HEK293 (cell line): Measurements from ENCODE around the gene SAP25.
A peak's percentile ranks its signal among the peaks of the same experiment; 100 is the strongest.

Source experiments
- CTCF ChIA-PET: fragments of 350-600 bp; formaldehyde crosslinking; extraction: SDS; loops from one replicate; lab custom pipeline; 2021; ENCODE audit warnings: antibody characterized with exemption; lab: Yijun Ruan, JAX
- POLR2A ChIA-PET: fragments of 300-600 bp; formaldehyde crosslinking; extraction: SDS; loops from one replicate; lab custom pipeline; 2020; ENCODE audit warnings: antibody characterized with exemption, inconsistent platforms; lab: Yijun Ruan, JAX
- H3K27ac ChIP-seq: fragments of 200-500 bp; sonication (Bioruptor generic); 2 replicates; pipeline ENCODE4 v1.5.1; 2014; ENCODE audit warnings: low read depth, low read length, control low read depth, inconsistent platforms; ENCODE audit errors: extremely low read depth
- H3K36me3 ChIP-seq, 2 experiments: fragments of 200-500 bp in 1 of 2; sonication (Bioruptor generic) in 1 of 2; 1 replicate in 1 of 2; 2 replicates in 1 of 2; pipeline ENCODE4 v1.5.1; 2014 to 2017; ENCODE audit warnings: inconsistent platforms in 2 of 2, low read length in 2 of 2; ENCODE audit not compliant: control insufficient read depth in 2 of 2, insufficient read depth in 1 of 2
- H3K4me1 ChIP-seq: fragments of 200-500 bp; sonication (Bioruptor generic); 2 replicates; pipeline ENCODE4 v1.5.1; 2014; ENCODE audit warnings: mild to moderate bottlenecking, low read length, inconsistent platforms; ENCODE audit not compliant: control insufficient read depth, insufficient read depth
- H3K4me3 ChIP-seq: 2 replicates; pipeline ENCODE4 v1.5.1; 2011; ENCODE audit warnings: low read depth, mild to moderate bottlenecking, control low read depth, low read length, moderate library complexity
- H3K9me3 ChIP-seq: fragments of 200-500 bp; sonication (Bioruptor generic); 2 replicates; pipeline ENCODE4 v1.5.1; 2014; ENCODE audit warnings: low read depth, low read length, inconsistent platforms; ENCODE audit not compliant: control insufficient read depth, insufficient read depth
- GLIS2 ChIP-seq: fragments of 450-650 bp; formaldehyde crosslinking; IDR thresholded peaks from 2 replicates; pipeline ENCODE4 v1.5.1; 2016; ENCODE audit warnings: missing biosample characterization, missing genetic modification characterization
- KLF1 ChIP-seq: fragments of 450-650 bp; formaldehyde crosslinking; IDR thresholded peaks from 2 replicates; pipeline ENCODE4 v1.5.1; 2016; ENCODE audit warnings: missing biosample characterization, missing genetic modification characterization
- KLF16 ChIP-seq: fragments of 450-650 bp; formaldehyde crosslinking; IDR thresholded peaks from 2 replicates; pipeline ENCODE4 v1.5.1; 2017; ENCODE audit warnings: missing biosample characterization, missing genetic modification characterization
- SCRT2 ChIP-seq: fragments of 450-650 bp; formaldehyde crosslinking; IDR thresholded peaks from 2 replicates; pipeline ENCODE4 v1.5.1; 2016; ENCODE audit warnings: missing biosample characterization, missing genetic modification characterization
- SP3 ChIP-seq: fragments of 450-650 bp; formaldehyde crosslinking; IDR thresholded peaks from 2 replicates; pipeline ENCODE4 v1.5.1; 2016; ENCODE audit warnings: missing biosample characterization, missing genetic modification characterization
- TCF7L2 ChIP-seq: IDR thresholded peaks from 2 replicates; pipeline ENCODE4 v1.6.1; 2011; ENCODE audit warnings: low read depth, mild to moderate bottlenecking, inconsistent platforms, low read length, moderate library complexity, borderline replicate concordance
- ZBTB7A ChIP-seq: fragments of 450-650 bp; formaldehyde crosslinking; IDR thresholded peaks from 2 replicates; pipeline ENCODE4 v1.5.1; 2016; ENCODE audit warnings: low read depth, missing biosample characterization, missing genetic modification characterization
- ZNF184 ChIP-seq: fragments of 450-650 bp; IDR thresholded peaks from 2 replicates; pipeline ENCODE4 v1.5.1; 2018; ENCODE audit warnings: missing biosample characterization, mild to moderate bottlenecking, missing genetic modification characterization
- ZNF2 ChIP-seq: fragments of 450-650 bp; formaldehyde crosslinking; IDR thresholded peaks from 2 replicates; pipeline ENCODE4 v1.5.1; 2016; ENCODE audit warnings: missing biosample characterization, missing genetic modification characterization
- ZNF23 ChIP-seq: fragments of 450-650 bp; formaldehyde crosslinking; IDR thresholded peaks from 2 replicates; pipeline ENCODE4 v1.5.1; 2016; ENCODE audit warnings: missing biosample characterization, missing genetic modification characterization, borderline replicate concordance
- ZNF324 ChIP-seq: fragments of 450-650 bp; formaldehyde crosslinking; IDR thresholded peaks from 2 replicates; pipeline ENCODE4 v1.5.1; 2016; ENCODE audit warnings: missing biosample characterization, missing genetic modification characterization
- ZNF335 ChIP-seq: fragments of 450-650 bp; formaldehyde crosslinking; conservative IDR thresholded peaks from 2 replicates; pipeline ENCODE4 v1.5.1; 2016; ENCODE audit warnings: missing biosample characterization, missing genetic modification characterization
- ZNF433 ChIP-seq: fragments of 450-650 bp; formaldehyde crosslinking; IDR thresholded peaks from 2 replicates; pipeline ENCODE4 v1.5.1; 2016; ENCODE audit warnings: missing biosample characterization, missing genetic modification characterization, low read depth
- ZNF473 ChIP-seq: fragments of 450-650 bp; formaldehyde crosslinking; IDR thresholded peaks from 2 replicates; pipeline ENCODE4 v1.5.1; 2017; ENCODE audit warnings: missing biosample characterization, missing genetic modification characterization
- ZNF596 ChIP-seq: fragments of 450-650 bp; IDR thresholded peaks from 2 replicates; pipeline ENCODE4 v1.5.0; 2018; ENCODE audit warnings: missing biosample characterization, mild to moderate bottlenecking, missing genetic modification characterization, moderate library complexity
- TF ChIP-seq, protein P1 (sequence below): fragments of 450-650 bp; formaldehyde crosslinking; IDR thresholded peaks from 2 replicates; pipeline ENCODE4 v1.5.1; 2016; ENCODE audit warnings: missing biosample characterization, missing genetic modification characterization
- TF ChIP-seq, protein P2 (sequence below): IDR thresholded peaks from 2 replicates; pipeline ENCODE4 v1.6.1; 2011; ENCODE audit warnings: mild to moderate bottlenecking, low read depth, low read length, borderline replicate concordance
- TF ChIP-seq, protein P3 (sequence below): fragments of 450-650 bp; formaldehyde crosslinking; IDR thresholded peaks from 2 replicates; pipeline ENCODE4 v1.5.1; 2017; ENCODE audit warnings: missing biosample characterization, mild to moderate bottlenecking, missing genetic modification characterization, moderate library complexity
- TF ChIP-seq, protein P4 (sequence below): fragments of 450-650 bp; formaldehyde crosslinking; IDR thresholded peaks from 2 replicates; pipeline ENCODE4; 2016; ENCODE audit warnings: missing biosample characterization, missing genetic modification characterization
- TF ChIP-seq, protein P5 (sequence below): fragments of 450-650 bp; formaldehyde crosslinking; IDR thresholded peaks from 2 replicates; pipeline ENCODE4 v1.5.1; 2016; ENCODE audit warnings: missing biosample characterization, missing genetic modification characterization
- TF ChIP-seq, protein P6 (sequence below): fragments of 450-650 bp; formaldehyde crosslinking; IDR thresholded peaks from 2 replicates; pipeline ENCODE4 v1.5.1; 2017; ENCODE audit warnings: missing biosample characterization, missing genetic modification characterization
- TF ChIP-seq, protein P7 (sequence below): fragments of 450-650 bp; IDR thresholded peaks from 2 replicates; pipeline ENCODE4 v1.5.1; 2018; ENCODE audit warnings: missing biosample characterization, mild to moderate bottlenecking, missing genetic modification characterization
- TF ChIP-seq, protein P8 (sequence below): fragments of 450-650 bp; formaldehyde crosslinking; IDR thresholded peaks from 2 replicates; pipeline ENCODE4 v1.5.1; 2016; ENCODE audit warnings: missing biosample characterization, missing genetic modification characterization, low read depth

The SAP25 gene

DNA sequence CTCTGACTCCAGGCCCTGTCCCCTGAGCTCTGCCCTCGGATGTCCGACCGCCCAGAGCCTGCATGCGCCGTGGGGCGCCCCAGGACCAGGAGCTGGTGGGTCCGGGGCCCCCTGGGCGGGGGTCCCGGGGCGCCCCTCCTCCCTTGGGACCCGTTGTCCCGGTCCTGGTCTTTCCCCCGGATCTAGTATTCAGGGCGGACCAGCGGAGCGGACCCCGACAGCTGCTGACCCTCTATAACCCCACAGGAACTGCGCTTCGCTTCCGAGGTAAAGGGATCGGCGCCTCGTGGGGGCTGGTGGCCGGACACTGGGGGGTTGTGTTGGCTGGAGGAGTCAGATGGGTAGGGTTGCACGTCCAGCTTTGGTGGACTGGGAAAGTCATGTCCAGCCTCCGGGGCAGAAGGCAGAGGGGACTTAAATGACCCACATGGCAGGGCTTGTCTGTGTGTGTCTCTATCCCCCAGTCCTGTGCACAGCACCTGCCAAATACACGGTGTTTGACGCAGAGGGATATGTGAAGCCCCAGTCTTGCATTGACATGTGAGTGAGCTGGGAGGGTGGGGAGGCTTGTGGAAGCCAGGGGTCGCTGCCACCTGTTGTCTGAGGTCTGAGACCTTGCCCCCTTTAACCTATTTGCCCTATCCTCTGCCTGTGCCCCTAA, 39.2 kb upstream of the SAP25 start (continued):
- TF ChIP-seq ZNF2: no peak
- TF ChIP-seq, protein P1, sequence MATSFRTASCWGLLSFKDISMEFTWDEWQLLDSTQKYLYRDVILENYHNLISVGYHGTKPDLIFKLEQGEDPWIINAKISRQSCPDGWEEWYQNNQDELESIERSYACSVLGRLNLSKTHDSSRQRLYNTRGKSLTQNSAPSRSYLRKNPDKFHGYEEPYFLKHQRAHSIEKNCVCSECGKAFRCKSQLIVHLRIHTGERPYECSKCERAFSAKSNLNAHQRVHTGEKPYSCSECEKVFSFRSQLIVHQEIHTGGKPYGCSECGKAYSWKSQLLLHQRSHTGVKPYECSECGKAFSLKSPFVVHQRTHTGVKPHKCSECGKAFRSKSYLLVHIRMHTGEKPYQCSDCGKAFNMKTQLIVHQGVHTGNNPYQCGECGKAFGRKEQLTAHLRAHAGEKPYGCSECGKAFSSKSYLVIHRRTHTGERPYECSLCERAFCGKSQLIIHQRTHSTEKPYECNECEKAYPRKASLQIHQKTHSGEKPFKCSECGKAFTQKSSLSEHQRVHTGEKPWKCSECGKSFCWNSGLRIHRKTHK: no peak

DNA sequence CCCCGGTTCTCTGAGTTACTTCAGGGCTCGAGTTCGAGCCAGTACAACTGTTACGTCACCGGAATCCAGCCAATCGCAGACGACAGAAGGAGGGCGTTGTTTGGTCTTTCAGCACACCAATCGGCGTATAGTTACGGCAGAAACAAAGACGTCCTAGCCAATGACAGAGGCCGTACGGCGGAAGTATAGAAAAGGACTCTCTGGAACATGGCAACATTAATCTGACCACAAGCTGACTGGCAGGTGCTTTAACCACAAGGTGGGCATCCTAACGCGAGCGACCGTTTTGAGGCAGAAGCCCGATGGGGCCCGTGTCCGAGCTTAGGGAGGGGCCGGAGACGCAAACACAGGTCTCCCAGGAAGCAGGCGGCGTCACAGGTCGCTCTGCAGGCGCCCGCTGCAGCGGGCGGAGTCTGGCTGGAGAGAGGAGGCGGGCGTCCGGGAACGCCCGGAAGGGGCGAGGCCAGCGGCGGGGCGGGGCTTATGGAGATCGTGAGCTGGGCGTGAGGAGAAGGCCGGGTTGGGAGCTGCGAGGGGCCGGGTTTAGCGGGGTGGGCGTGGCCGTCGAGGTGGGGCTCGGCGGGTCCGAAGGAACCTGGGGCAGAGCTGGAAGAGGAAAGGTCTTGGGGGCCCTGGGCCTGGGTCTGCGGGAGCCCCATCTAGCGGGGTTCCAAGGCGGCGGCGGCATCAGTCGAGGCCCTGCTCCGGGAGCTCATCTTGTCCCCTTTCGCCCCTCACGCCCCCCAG, 38.5 kb upstream of the SAP25 start, which contains the start of gene MOSPD3:
MOSPD3 (plus strand) TSS at position 558 of the 747 bp plus-strand sequence. CDS start 252 bp downstream, outside the sequence.
- H3K36me3 ChIP-seq: peaks cover 0 to 3% of the 10 kb centered on the region in 2 experiments; a peak in 1 of 3 replicates
- peak within 1 kb of the TSS; percentile 54; the same call in 1 of the 2 replicates for H3K27ac ChIP-seq
- no peaks in the 10 kb centered on the region for H3K9me3 ChIP-seq
- ChIA-PET POLR2A (interaction anchor here (0.7 to 7.4 kb wide), 18 partner anchors 10 to 263 kb away, joined by 3 to 91 read pairs (median 4); partner anchors contain the start of genes FBXO24, GNB2, LRCH4 and MEPCE), CTCF (interaction anchor here (0.7 to 1.4 kb wide), 5 partner anchors 18 to 113 kb away, joined by 3 to 11 read pairs (median 3); no protein-coding TSS in a partner anchor)
- H3K4me3 ChIP-seq: peak within 1 kb of the TSS; percentile 70
- no peaks in the 10 kb centered on the region for H3K4me1 ChIP-seq
- TF ChIP-seq ZNF184 (tag by site-specific recombination) (no peak), ZNF324 (tag by site-specific recombination) (no peak), KLF1 (tag by site-specific recombination) (peak; percentile 75), ZNF335 (tag by site-specific recombination) (peak; percentile 98), TCF7L2 (peak; percentile 37; the same call in 1 of the 2 replicates), GLIS2 (tag by site-specific recombination) (peak; percentile 62; the same call in 1 of the 2 replicates), ZNF596 (tag by site-specific recombination) (no peak), ZNF23 (tag by site-specific recombination) (no peak), SP3 (peak; percentile 96), KLF16 (tag by site-specific recombination) (peak; percentile 75; the same call in 1 of the 2 replicates), ZBTB7A (tag by site-specific recombination) (peak; percentile 63), ZNF433 (tag by site-specific recombination) (no peak), SCRT2 (tag by site-specific recombination) (peak; percentile 46; the same call in 1 of the 2 replicates), ZNF473 (no peak)
- TF ChIP-seq, protein P2, sequence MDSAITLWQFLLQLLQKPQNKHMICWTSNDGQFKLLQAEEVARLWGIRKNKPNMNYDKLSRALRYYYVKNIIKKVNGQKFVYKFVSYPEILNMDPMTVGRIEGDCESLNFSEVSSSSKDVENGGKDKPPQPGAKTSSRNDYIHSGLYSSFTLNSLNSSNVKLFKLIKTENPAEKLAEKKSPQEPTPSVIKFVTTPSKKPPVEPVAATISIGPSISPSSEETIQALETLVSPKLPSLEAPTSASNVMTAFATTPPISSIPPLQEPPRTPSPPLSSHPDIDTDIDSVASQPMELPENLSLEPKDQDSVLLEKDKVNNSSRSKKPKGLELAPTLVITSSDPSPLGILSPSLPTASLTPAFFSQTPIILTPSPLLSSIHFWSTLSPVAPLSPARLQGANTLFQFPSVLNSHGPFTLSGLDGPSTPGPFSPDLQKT: 0 out of 2 replicates have a peak, but pooled peaks have one; percentile 42
- TF ChIP-seq, protein P3, sequence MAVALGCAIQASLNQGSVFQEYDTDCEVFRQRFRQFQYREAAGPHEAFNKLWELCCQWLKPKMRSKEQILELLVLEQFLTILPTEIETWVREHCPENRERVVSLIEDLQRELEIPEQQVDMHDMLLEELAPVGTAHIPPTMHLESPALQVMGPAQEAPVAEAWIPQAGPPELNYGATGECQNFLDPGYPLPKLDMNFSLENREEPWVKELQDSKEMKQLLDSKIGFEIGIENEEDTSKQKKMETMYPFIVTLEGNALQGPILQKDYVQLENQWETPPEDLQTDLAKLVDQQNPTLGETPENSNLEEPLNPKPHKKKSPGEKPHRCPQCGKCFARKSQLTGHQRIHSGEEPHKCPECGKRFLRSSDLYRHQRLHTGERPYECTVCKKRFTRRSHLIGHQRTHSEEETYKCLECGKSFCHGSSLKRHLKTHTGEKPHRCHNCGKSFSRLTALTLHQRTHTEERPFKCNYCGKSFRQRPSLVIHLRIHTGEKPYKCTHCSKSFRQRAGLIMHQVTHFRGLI (tag by site-specific recombination): peak; percentile 60; the same call in 1 of the 2 replicates
- TF ChIP-seq, protein P4, sequence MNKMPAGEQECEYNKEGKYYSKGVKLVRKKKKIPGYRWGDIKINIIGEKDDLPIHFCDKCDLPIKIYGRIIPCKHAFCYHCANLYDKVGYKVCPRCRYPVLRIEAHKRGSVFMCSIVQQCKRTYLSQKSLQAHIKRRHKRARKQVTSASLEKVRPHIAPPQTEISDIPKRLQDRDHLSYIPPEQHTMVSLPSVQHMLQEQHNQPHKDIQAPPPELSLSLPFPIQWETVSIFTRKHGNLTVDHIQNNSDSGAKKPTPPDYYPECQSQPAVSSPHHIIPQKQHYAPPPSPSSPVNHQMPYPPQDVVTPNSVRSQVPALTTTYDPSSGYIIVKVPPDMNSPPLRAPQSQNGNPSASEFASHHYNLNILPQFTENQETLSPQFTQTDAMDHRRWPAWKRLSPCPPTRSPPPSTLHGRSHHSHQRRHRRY (tag by site-specific recombination): no peak
- TF ChIP-seq, protein P5, sequence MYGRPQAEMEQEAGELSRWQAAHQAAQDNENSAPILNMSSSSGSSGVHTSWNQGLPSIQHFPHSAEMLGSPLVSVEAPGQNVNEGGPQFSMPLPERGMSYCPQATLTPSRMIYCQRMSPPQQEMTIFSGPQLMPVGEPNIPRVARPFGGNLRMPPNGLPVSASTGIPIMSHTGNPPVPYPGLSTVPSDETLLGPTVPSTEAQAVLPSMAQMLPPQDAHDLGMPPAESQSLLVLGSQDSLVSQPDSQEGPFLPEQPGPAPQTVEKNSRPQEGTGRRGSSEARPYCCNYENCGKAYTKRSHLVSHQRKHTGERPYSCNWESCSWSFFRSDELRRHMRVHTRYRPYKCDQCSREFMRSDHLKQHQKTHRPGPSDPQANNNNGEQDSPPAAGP (tag by site-specific recombination): 0 out of 2 replicates have a peak, but pooled peaks have one; percentile 17
- TF ChIP-seq, protein P6, sequence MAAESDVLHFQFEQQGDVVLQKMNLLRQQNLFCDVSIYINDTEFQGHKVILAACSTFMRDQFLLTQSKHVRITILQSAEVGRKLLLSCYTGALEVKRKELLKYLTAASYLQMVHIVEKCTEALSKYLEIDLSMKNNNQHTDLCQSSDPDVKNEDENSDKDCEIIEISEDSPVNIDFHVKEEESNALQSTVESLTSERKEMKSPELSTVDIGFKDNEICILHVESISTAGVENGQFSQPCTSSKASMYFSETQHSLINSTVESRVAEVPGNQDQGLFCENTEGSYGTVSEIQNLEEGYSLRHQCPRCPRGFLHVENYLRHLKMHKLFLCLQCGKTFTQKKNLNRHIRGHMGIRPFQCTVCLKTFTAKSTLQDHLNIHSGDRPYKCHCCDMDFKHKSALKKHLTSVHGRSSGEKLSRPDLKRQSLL: no peak
- TF ChIP-seq, protein P7, sequence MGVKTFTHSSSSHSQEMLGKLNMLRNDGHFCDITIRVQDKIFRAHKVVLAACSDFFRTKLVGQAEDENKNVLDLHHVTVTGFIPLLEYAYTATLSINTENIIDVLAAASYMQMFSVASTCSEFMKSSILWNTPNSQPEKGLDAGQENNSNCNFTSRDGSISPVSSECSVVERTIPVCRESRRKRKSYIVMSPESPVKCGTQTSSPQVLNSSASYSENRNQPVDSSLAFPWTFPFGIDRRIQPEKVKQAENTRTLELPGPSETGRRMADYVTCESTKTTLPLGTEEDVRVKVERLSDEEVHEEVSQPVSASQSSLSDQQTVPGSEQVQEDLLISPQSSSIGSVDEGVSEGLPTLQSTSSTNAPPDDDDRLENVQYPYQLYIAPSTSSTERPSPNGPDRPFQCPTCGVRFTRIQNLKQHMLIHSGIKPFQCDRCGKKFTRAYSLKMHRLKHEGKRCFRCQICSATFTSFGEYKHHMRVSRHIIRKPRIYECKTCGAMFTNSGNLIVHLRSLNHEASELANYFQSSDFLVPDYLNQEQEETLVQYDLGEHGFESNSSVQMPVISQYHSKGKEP (tag by site-specific recombination): 0 out of 2 replicates have a peak, but pooled peaks have one; percentile 5
- TF ChIP-seq, protein P8, sequence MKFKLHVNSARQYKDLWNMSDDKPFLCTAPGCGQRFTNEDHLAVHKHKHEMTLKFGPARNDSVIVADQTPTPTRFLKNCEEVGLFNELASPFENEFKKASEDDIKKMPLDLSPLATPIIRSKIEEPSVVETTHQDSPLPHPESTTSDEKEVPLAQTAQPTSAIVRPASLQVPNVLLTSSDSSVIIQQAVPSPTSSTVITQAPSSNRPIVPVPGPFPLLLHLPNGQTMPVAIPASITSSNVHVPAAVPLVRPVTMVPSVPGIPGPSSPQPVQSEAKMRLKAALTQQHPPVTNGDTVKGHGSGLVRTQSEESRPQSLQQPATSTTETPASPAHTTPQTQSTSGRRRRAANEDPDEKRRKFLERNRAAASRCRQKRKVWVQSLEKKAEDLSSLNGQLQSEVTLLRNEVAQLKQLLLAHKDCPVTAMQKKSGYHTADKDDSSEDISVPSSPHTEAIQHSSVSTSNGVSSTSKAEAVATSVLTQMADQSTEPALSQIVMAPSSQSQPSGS: peak; percentile 98
